GM19099 (cell line): Measurements from ENCODE around the gene CEP112.

ENCODE experiments used
- POLR2A ChIP-seq: IDR thresholded peaks from 3 replicates; pipeline ENCODE4 v1.6.1; 2011; ENCODE audit warnings: low read depth; ENCODE audit not compliant: insufficient read length; ENCODE audit errors: extremely low read depth

CEP112 gene

DNA sequence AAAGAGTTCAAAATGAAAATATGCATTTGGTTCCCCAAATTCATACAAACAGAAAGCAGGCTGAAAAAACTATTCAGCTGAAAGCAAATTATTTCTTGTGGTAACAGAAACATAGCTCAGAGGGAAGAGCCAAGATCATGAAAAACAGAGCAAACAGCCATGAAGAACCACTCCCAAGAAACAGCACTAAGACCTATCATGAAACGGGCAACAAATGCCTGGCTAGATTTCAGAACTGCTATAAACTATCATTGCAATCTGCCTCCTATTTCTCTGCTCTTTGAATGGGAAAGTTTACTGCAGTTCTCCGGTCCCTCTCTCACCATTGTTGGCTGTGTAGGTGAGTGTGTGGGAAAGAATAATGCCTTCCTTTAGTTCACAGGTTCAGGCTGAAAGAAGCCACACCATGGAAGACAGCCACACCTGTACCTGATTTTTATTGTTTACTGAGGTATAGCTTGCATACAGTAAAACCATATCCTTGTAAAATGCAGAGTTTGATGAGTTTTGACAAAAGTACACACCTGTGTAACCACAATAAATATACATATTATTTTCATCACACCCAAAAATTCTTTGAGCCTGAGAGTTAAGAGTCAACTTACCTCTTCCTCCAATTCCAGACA lies 48.2 kb downstream of the CEP112 start:
- no peak for TF ChIP-seq POLR2A

- no peak for TF ChIP-seq POLR2A
Measured at GRCh38 chr17:66142428-66142827, 49.5 kb downstream of the CEP112 start.

GRCh38 chr17:66138120-66138519 lies 53.8 kb downstream of the CEP112 start:
- no peak for TF ChIP-seq POLR2A

DNA sequence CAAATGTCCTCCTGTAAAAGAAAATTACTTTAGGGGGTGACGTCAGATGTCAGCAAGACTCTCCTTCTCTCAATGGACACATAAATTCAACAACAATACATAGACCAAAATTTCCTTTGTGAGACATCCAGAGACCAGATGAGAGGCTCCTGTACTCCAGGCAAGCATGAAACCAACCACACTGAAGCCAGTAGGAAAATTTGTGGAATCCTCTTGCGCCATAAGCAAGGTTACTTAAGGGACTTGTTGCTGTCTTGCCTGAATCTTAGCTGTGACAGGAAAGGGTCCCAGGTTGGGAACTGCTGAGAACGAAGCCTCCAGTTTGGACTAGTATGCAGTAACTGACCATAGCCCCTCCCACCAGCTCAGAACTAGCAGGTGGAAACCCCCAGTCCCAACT lies 56.0 kb downstream of the CEP112 start:
- no peak for TF ChIP-seq POLR2A

DNA sequence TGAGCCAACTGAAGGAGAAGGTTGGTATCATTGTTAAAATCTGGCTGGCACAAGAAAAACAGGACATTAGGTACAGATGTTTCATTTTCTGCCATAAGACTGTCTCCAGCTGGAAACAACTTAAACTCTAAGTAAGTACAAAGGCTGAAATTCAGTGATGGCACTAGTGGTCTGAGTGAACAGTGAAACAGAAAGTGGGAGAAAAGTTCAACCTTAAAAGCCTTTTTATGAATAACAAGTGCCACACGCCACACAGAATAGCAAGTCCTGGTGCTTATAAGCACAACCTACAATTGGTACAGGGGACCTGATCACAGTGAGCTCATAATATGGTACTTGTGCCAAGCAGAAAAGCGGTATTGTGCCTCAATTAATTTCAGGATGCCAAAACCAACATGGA lies 56.7 kb downstream of the CEP112 start:
- no peak for TF ChIP-seq POLR2A

DNA sequence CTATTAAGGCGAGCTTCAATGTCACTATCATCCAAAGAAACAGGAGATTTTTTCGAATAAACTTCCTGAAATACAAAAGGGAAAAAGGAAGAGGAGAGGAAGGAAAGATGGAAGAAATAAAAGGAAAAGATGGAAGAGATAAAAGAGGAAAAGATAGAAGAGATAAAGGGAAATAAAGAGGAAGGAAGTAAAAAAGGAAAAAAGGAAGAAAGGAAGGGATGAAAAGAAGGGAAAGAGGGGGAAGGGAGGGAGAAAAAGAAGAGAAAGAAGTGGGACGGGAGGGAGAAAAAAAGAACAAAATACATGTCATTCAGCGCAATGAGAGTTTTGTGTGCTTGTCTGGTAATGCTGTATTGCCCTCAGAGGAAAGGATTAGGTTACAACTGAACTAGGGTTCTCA lies 62.2 kb downstream of the CEP112 start:
- TF ChIP-seq POLR2A = no peak

- no peak for TF ChIP-seq POLR2A
Measured at GRCh38 chr17:66126231-66126630, 65.7 kb downstream of the CEP112 start.

GRCh38 chr17:66123163-66123562 lies 68.8 kb downstream of the CEP112 start:
- TF ChIP-seq POLR2A = no peak

DNA sequence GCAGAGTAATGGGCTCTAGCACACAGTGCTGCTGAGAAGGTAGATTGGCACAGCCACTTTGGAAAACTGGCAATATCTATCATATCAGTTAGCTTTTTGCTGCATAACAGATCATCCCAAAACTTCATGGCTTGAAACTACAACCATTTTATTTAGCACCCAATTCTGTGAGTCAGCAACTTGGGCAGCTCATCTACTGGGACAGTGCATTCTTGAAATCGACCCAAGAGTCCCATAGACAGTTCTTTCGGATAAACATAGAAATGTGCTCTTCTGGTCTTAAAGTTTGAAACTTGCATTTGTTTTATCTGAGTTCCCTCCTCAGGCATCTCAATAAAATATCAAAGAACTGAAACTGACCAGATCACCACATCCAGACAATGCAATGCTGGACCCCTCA lies 76.7 kb downstream of the CEP112 start:
- TF ChIP-seq POLR2A = no peak

- no peak for TF ChIP-seq POLR2A
Measured at GRCh38 chr17:66114609-66115008, 77.3 kb downstream of the CEP112 start.

DNA sequence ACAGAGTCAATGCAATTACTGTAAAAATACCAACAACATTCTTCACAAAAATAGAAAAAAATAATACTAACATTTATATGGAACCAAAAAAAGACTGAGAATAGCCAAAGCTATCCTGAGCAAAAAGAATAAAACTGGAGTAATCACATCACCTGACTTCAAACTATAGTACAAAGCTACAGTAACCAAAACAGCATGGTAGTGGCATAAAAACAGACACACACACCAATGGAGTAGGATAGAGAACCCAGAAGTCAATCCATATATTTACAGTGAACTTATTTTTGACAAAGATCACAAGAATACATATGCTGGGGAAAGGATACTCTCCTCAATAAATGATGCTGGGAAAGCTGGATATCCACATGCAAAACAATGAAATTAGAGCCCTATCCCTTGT lies 84.2 kb downstream of the CEP112 start:
- no peak for TF ChIP-seq POLR2A

GRCh38 chr17:66098040-66098439 lies 93.9 kb downstream of the CEP112 start:
- TF ChIP-seq POLR2A = no peak

DNA sequence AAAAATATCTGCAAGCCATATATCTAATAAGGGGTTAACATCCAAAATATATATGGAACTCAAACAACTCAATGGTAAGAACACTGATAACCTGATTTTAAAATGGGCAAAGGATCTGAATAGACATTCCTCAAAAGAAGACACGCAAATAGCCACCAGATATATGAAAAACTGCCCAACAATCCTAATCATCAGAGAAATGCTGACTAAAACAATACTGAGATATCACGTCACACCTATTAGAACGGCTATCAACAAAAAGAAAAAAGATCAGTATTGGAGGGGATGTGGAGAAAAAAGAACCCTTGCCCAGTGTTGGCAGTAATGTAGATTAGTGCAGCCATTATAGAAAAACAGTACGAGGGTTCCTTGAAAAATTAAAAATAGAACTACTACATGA lies 97.2 kb downstream of the CEP112 start:
- no peak for TF ChIP-seq POLR2A

- no peak for TF ChIP-seq POLR2A
Measured at GRCh38 chr17:66091445-66092080, 100.4 kb downstream of the CEP112 start.

DNA sequence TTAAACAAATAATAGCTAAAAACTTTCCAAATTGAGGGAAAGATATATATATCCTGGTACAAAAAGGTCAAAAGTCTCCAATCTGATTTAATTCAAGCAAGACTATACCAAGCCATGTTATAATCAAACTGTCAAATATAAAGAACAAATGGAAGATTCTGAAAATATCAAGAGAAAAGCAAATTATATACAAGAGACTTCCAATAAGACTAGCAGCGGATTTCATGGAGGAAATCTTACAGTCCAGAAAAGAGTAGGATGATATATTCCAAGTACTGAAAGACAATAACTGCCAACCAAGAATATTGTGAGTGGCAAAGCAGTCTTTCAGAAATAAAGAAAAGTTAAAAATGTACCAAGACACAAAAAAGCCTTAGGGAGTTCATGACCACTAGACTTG lies 102.2 kb downstream of the CEP112 start:
- TF ChIP-seq POLR2A = no peak

DNA sequence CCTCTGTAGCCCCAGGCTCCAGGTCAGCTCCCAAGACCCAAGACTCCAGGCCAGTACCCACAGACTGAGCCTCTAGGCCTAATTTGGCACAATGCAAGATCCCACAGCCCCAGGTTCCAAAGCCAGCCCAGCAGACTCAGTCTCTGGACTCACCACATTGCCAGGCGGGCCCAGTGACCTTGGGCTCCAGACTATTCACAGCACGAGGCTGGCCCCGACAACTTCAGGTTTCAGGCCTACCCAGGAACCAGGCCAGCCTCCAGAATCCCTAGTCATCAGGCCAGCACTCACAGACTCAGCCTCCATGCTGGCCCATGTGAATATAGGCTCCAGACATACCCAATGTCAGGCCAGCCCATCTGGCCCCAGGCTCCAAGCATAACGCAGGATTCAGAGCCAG lies 103.8 kb downstream of the CEP112 start:
- no peak for TF ChIP-seq POLR2A

DNA sequence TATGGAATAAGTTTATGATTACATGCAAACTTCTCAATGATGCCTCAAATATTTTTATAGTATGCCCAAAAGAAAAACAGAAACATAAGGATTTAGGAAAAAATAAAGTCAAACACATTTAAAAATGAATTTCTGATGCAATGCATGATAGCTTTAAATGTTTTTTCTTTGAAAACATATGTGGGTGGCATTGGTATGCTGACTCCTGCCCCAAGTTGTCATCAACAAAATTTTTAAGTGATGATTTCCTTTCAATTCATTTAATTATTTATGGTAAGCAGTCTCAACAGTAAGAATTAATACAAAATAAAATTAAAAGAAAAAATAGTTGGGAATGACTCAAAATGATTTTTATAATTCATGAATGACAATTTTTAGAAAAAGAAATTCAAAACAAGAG lies 104.9 kb downstream of the CEP112 start:
- no peak for TF ChIP-seq POLR2A
